ENCODE measurements around the gene CAMK4.

Gene CAMK4

GRCh38 chr5:111223787-111224560 lies at the start of gene CAMK4:
CAMK4 (plus strand) TSS chr5:111224384; CDS start chr5:111224484, 100 bp downstream.
- peak; percentile 51 for TF ChIP-seq CTCF (IDR thresholded peaks at IDR 0.05; ENCODE audit: extremely low read depth, insufficient read depth, missing control alignments)
- in situ Hi-C loops (cut with MboI; ENCODE audit: low pct_unique_long_range_greater_than_20kb, low sequenced_read_pairs, unreplicated experiment): no loop called here
- DNase-seq (ENCODE audit: low spot score): peak; percentile 89

GRCh38 chr5:111183064-111183463 lies 41.1 kb upstream of the CAMK4 start:
- in situ Hi-C loops (cut with MboI; ENCODE audit: low pct_unique_long_range_greater_than_20kb, low sequenced_read_pairs, unreplicated experiment): no loop called here
- no peak for DNase-seq (ENCODE audit: low spot score)
- TF ChIP-seq CTCF (IDR thresholded peaks at IDR 0.05; ENCODE audit: extremely low read depth, insufficient read depth, missing control alignments): no peak

GRCh38 chr5:111187079-111187478 lies 37.1 kb upstream of the CAMK4 start:
- no peak for TF ChIP-seq CTCF (IDR thresholded peaks at IDR 0.05; ENCODE audit: extremely low read depth, insufficient read depth, missing control alignments)
- DNase-seq (ENCODE audit: low spot score): no peak
- in situ Hi-C loops (cut with MboI; ENCODE audit: low pct_unique_long_range_greater_than_20kb, low sequenced_read_pairs, unreplicated experiment): no loop called here

- no peak for DNase-seq (ENCODE audit: low spot score)
- in situ Hi-C loops (cut with MboI; ENCODE audit: low pct_unique_long_range_greater_than_20kb, low sequenced_read_pairs, unreplicated experiment): no loop called here
- no peak for TF ChIP-seq CTCF (IDR thresholded peaks at IDR 0.05; ENCODE audit: extremely low read depth, insufficient read depth, missing control alignments)
Measured at GRCh38 chr5:111194053-111194452, 30.1 kb upstream of the CAMK4 start.

GRCh38 chr5:111194925-111195324 lies 29.3 kb upstream of the CAMK4 start:
- TF ChIP-seq CTCF (IDR thresholded peaks at IDR 0.05; ENCODE audit: extremely low read depth, insufficient read depth, missing control alignments): no peak
- no peak for DNase-seq (ENCODE audit: low spot score)
- in situ Hi-C loops (cut with MboI; ENCODE audit: low pct_unique_long_range_greater_than_20kb, low sequenced_read_pairs, unreplicated experiment): no loop called here

GRCh38 chr5:111197523-111197922 lies 26.7 kb upstream of the CAMK4 start:
- TF ChIP-seq CTCF (IDR thresholded peaks at IDR 0.05; ENCODE audit: extremely low read depth, insufficient read depth, missing control alignments): no peak
- DNase-seq (ENCODE audit: low spot score): no peak
- in situ Hi-C loops (cut with MboI; ENCODE audit: low pct_unique_long_range_greater_than_20kb, low sequenced_read_pairs, unreplicated experiment): no loop called here

Measured in GM13977 (cell line).